Muscle of back (tissue), 11 donors: ENCODE measurements around the gene MPRIP. TPM values are rescaled to one million over a fixed set of nuclear protein-coding genes. Genes with fewer than 3 reads are reported as not detected.
A peak's percentile ranks its signal among the peaks of the same experiment; 100 is the strongest.

Source experiments
- DNase-seq, 3 donors: peaks; one replicate each; pipeline versions ENCODE4 v3.0.0 to v3.0.0-alpha.2; 2013
- polyA plus RNA-seq, 10 donors: library from polyadenylated mRNA; unstranded; fragments of 120-200 nt; gene quantifications; one replicate each; pipeline ENCODE4 v1.2.1, GENCODE V29; 2013; ENCODE audit not compliant: insufficient read length in 10 of 10

The MPRIP gene
- polyA plus RNA-seq, 10 donors = 155 to 217 (median 183) TPM

- DNase-seq = peak; percentile 38 to 76 (median 58)
Observed at GRCh38 chr17:17205368-17206123, 163.3 kb downstream of the MPRIP start.

GRCh38 chr17:17206124-17206912, 164.1 kb downstream of the MPRIP start, which contains the start of gene PLD6:
PLD6 (minus strand) TSS chr17:17206333; CDS start chr17:17206286, 47 bp downstream.
- peak; percentile 44 to 82 (median 62) for DNase-seq

- DNase-seq = peak in 1 of 3 donors; percentile 70
Observed at GRCh38 chr17:17206913-17207335, 164.7 kb downstream of the MPRIP start.

GRCh38 chr17:17207998-17208397, 165.7 kb downstream of the MPRIP start:
- DNase-seq = no peak

GRCh38 chr17:17213775-17214174, 171.5 kb downstream of the MPRIP start:
- DNase-seq = no peak

GRCh38 chr17:17214646-17215436, 172.6 kb downstream of the MPRIP start:
- DNase-seq = no peak

GRCh38 chr17:17215575-17215974, 173.3 kb downstream of the MPRIP start:
- no peak for DNase-seq

- no peak for DNase-seq
Observed at GRCh38 chr17:17216236-17216635, 174.0 kb downstream of the MPRIP start.

GRCh38 chr17:17216776-17217175, 174.5 kb downstream of the MPRIP start:
- no peak for DNase-seq

GRCh38 chr17:17217995-17218394, 175.7 kb downstream of the MPRIP start:
- no peak for DNase-seq

- no peak for DNase-seq
Observed at GRCh38 chr17:17220529-17220928, 178.3 kb downstream of the MPRIP start.

- DNase-seq = no peak
Observed at GRCh38 chr17:17221329-17221728, 179.1 kb downstream of the MPRIP start.

GRCh38 chr17:17223736-17224135, 181.5 kb downstream of the MPRIP start:
- no peak for DNase-seq

- DNase-seq = no peak
Observed at GRCh38 chr17:17224137-17224536, 181.9 kb downstream of the MPRIP start.

GRCh38 chr17:17225901-17226300, 183.6 kb downstream of the MPRIP start:
- DNase-seq = no peak

- no peak for DNase-seq
Observed at GRCh38 chr17:17226451-17227265, 184.4 kb downstream of the MPRIP start.

GRCh38 chr17:17227608-17228520, 185.6 kb downstream of the MPRIP start:
- no peak for DNase-seq

GRCh38 chr17:17228521-17229279, 186.4 kb downstream of the MPRIP start:
- no peak for DNase-seq
